Stomach (tissue), 4 donors: Measurements from ENCODE around the gene DTX3.

Experiments used
- EP300 ChIP-seq: sonication (generic); formaldehyde crosslinking; IDR thresholded peaks from one replicate; pipeline ENCODE4 v1.6.1; 2017; ENCODE audit warnings: antibody characterized with exemption
- POLR2A ChIP-seq, 4 donors: fragments of 450-650 bp; IDR thresholded peaks; one replicate each; pipeline ENCODE4 v1.6.1; 2016; ENCODE audit warnings: antibody characterized with exemption in 4 of 4, control low read depth in 2 of 4, mild to moderate bottlenecking in 1 of 4, moderate library complexity in 1 of 4
- POLR2AphosphoS5 ChIP-seq, 3 donors: sonication (generic); formaldehyde crosslinking; IDR thresholded peaks; one replicate each; pipeline ENCODE4 v1.6.1; 2016; ENCODE audit warnings: antibody characterized with exemption in 3 of 3
- TF ChIP-seq, protein P1 (sequence below), 7 experiments: fragments of 450-650 bp in 4 of 7; fragments of 200-600 bp in 3 of 7; sonication (generic) in 3 of 7; IDR thresholded peaks; one replicate each; pipeline ENCODE4 v1.5.1; 2016 to 2019; ENCODE audit warnings: antibody characterized with exemption in 7 of 7, control low read depth in 2 of 7, mild to moderate bottlenecking in 1 of 7

DNA sequence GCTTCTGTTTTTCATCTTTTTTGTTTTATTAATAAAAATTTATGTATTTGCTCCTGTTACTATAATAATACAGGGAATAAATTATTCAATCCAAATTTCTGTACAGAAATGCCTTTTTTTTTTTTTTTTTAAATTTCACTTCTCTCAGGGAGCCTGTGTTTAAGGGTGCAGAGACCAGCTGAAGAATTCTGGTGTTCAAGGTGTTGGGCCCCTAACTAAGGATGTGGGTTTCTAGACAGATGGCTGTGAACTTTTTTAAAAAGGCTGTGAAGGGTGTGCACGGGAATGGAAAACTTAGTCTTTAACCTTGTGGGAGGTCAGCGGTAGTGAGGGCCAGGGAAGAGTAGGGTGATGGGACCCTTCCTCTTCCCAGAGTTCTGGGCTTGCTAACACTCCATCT lies 1.3 kb upstream of the DTX3 start:
- TF ChIP-seq, protein P1, sequence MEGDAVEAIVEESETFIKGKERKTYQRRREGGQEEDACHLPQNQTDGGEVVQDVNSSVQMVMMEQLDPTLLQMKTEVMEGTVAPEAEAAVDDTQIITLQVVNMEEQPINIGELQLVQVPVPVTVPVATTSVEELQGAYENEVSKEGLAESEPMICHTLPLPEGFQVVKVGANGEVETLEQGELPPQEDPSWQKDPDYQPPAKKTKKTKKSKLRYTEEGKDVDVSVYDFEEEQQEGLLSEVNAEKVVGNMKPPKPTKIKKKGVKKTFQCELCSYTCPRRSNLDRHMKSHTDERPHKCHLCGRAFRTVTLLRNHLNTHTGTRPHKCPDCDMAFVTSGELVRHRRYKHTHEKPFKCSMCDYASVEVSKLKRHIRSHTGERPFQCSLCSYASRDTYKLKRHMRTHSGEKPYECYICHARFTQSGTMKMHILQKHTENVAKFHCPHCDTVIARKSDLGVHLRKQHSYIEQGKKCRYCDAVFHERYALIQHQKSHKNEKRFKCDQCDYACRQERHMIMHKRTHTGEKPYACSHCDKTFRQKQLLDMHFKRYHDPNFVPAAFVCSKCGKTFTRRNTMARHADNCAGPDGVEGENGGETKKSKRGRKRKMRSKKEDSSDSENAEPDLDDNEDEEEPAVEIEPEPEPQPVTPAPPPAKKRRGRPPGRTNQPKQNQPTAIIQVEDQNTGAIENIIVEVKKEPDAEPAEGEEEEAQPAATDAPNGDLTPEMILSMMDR (IDR thresholded peaks at IDR 0.05), result no peak
- TF ChIP-seq EP300 (no peak), POLR2A (IDR thresholded peaks at IDR 0.05) (no peak), POLR2AphosphoS5 (IDR thresholded peaks at IDR 0.05) (no peak)
